ENCODE data around the gene B4GALNT3. TPM values are rescaled to one million over a fixed set of nuclear protein-coding genes. Genes with fewer than 3 reads are reported as not detected.

Gene B4GALNT3
- total RNA-seq, 2 experiments from 2014 or later: 3.4 to 5.4 TPM

DNA sequence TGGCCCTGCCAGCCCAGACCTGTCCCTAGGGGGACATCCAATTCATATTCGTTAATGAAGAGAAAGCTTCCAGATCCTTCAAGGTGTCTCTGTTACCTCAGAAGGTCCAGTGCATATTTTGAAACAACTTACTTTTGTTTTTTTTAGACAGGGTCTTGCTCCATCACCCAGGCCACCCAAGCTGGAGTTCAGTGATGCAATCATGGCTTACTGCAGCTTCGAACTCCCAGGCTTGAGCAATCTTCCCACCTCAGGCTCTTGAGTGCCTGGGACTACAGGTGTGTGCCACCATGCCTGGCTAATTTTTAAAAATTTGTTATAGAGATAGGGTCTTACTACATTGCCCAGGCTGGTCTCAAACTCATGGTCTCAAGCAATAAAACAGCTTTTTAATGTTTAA is 48.4 kb downstream of the B4GALNT3 start:
- Histone ChIP-seq H3K79me2 (ENCODE audit: insufficient read depth, low read depth, low read length) (no peaks in the 10 kb centered on the region), H3K4me2 (ENCODE audit: low read length) (0 out of 2 replicates have a peak overlapping the region, but pooled peaks have one; percentile 10), H3K4me3 (ENCODE audit: low read depth, low read length, poor library complexity, severe bottlenecking) (no peak overlapping the region), H3K9me3 (ENCODE audit: low read length) (no peaks in the 10 kb centered on the region), H3K9me2 (ENCODE audit: insufficient read depth, low read length) (no peaks in the 10 kb centered on the region), H4K20me1 (ENCODE audit: insufficient read depth, low read length) (no peaks in the 10 kb centered on the region), H3K4me1 (ENCODE audit: insufficient read depth, low read length, poor library complexity, severe bottlenecking) (peaks cover 52% of the 10 kb centered on the region), H3K36me3 (ENCODE audit: insufficient read depth, low read length) (no peaks in the 10 kb centered on the region), H3K27ac (ENCODE audit: low read depth, low read length, poor library complexity, severe bottlenecking) (peak overlapping the region; percentile 68), H2AFZ (ENCODE audit: low read length) (no peak overlapping the region)
- no TSS peak for BruUV-seq (replicated peaks)
- DNase-seq (ENCODE audit: low spot score): peak; percentile 22
- CTCF ChIA-PET (ENCODE audit: unreplicated experiment): no interaction called here
- TF ChIP-seq, protein P1, sequence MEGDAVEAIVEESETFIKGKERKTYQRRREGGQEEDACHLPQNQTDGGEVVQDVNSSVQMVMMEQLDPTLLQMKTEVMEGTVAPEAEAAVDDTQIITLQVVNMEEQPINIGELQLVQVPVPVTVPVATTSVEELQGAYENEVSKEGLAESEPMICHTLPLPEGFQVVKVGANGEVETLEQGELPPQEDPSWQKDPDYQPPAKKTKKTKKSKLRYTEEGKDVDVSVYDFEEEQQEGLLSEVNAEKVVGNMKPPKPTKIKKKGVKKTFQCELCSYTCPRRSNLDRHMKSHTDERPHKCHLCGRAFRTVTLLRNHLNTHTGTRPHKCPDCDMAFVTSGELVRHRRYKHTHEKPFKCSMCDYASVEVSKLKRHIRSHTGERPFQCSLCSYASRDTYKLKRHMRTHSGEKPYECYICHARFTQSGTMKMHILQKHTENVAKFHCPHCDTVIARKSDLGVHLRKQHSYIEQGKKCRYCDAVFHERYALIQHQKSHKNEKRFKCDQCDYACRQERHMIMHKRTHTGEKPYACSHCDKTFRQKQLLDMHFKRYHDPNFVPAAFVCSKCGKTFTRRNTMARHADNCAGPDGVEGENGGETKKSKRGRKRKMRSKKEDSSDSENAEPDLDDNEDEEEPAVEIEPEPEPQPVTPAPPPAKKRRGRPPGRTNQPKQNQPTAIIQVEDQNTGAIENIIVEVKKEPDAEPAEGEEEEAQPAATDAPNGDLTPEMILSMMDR (conservative IDR thresholded peaks at IDR 0.05; ENCODE audit: low read length): no peak
- no peak for TF ChIP-seq EZH2phosphoT487 (IDR thresholded peaks at IDR 0.05; ENCODE audit: borderline replicate concordance, low read depth, low read length)
- POLR2A ChIA-PET: interaction anchor here (1.2 to 1.3 kb wide), 3 partner anchors 11 to 28 kb away, joined by 3 to 4 read pairs (median 3); no protein-coding TSS in a partner anchor
- intact Hi-C loops (cut with micrococcal nuclease; ENCODE audit: unreplicated experiment): loop anchor here (2.0 kb wide), 1 partner anchor 39 kb away; no protein-coding TSS in a partner anchor

DNA sequence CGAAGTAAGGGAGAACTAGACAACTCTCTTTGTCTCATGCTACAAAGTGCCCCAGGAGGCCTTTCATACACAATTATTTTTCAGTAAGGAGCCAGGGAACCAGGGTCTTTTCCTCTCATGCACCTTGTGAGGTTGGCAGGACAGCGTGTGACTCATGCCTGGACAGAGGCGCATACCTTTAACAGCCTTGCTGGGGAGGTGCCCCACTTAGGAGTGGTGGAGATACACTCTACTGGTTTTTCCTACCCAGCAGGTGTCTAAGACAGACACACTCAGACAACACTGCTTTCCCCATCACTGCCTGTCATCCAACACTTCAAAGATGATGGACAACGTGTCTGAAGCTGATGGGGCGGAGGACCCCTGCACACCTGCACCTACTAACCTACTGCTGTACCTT is 49.1 kb downstream of the B4GALNT3 start:
- H4K20me1 ChIP-seq (ENCODE audit: insufficient read depth, low read length): no peaks in the 10 kb centered on the region
- H2AFZ ChIP-seq (ENCODE audit: low read length): peak overlapping the region; percentile 33; the same call in 1 of the 2 replicates
- H3K79me2 ChIP-seq (ENCODE audit: insufficient read depth, low read depth, low read length): no peaks in the 10 kb centered on the region
- H3K4me2 ChIP-seq (ENCODE audit: low read length): peak overlapping the region; percentile 69
- H3K9me2 ChIP-seq (ENCODE audit: insufficient read depth, low read length): no peaks in the 10 kb centered on the region
- ChIA-PET POLR2A (interaction anchor here (1.3 kb wide), 2 partner anchors 13 to 27 kb away, joined by 3 read pairs; no protein-coding TSS in a partner anchor), CTCF (ENCODE audit: unreplicated experiment) (interaction anchor here (0.6 kb wide), 1 partner anchor 19 kb away, joined by 3 read pairs; no protein-coding TSS in a partner anchor)
- H3K4me1 ChIP-seq (ENCODE audit: insufficient read depth, low read length, poor library complexity, severe bottlenecking): peaks cover 47% of the 10 kb centered on the region
- intact Hi-C loops (cut with micrococcal nuclease; ENCODE audit: unreplicated experiment): loop anchor here (2.0 kb wide), 1 partner anchor 38 kb away; no protein-coding TSS in a partner anchor
- peak; percentile 91 for DNase-seq (ENCODE audit: low spot score)
- no TSS peak for BruUV-seq (replicated peaks)
- no peaks in the 10 kb centered on the region for H3K9me3 ChIP-seq (ENCODE audit: low read length)
- H3K36me3 ChIP-seq (ENCODE audit: insufficient read depth, low read length): no peaks in the 10 kb centered on the region
- TF ChIP-seq, protein P1 (conservative IDR thresholded peaks at IDR 0.05; ENCODE audit: low read length): no peak
- TF ChIP-seq EZH2phosphoT487 (IDR thresholded peaks at IDR 0.05; ENCODE audit: borderline replicate concordance, low read depth, low read length): no peak
- peak overlapping the region; percentile 11 for H3K4me3 ChIP-seq (ENCODE audit: low read depth, low read length, poor library complexity, severe bottlenecking)
- peak overlapping the region; percentile 68 for H3K27ac ChIP-seq (ENCODE audit: low read depth, low read length, poor library complexity, severe bottlenecking)

DNA sequence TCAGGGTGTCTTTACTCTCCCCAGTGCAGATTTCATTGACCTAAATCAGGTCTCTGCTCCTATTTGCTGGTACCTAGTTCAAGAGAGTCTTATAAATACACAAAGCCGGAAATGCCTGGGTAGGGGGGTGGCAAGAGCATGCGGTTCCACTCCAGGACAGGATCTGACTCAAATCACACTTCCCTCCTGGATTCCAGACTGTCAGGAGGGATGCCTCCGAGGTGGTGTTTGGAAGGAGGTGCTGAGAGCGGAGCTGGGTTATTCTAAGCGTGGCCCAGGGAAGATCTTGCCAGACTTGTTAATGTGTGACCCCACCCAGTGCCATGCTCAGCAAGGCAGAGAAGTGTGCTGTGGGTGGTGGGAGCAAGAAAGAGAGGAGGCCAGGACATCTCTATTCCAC is 49.8 kb downstream of the B4GALNT3 start:
- Histone ChIP-seq H3K4me1 (ENCODE audit: insufficient read depth, low read length, poor library complexity, severe bottlenecking) (peaks cover 47% of the 10 kb centered on the region), H4K20me1 (ENCODE audit: insufficient read depth, low read length) (no peaks in the 10 kb centered on the region), H3K9me3 (ENCODE audit: low read length) (no peaks in the 10 kb centered on the region), H3K79me2 (ENCODE audit: insufficient read depth, low read depth, low read length) (no peaks in the 10 kb centered on the region), H2AFZ (ENCODE audit: low read length) (peak overlapping the region; percentile 33; the same call in 1 of the 2 replicates), H3K9me2 (ENCODE audit: insufficient read depth, low read length) (no peaks in the 10 kb centered on the region), H3K27ac (ENCODE audit: low read depth, low read length, poor library complexity, severe bottlenecking) (peak overlapping the region; percentile 68), H3K4me2 (ENCODE audit: low read length) (peak overlapping the region; percentile 69), H3K4me3 (ENCODE audit: low read depth, low read length, poor library complexity, severe bottlenecking) (peak overlapping the region; percentile 11), H3K36me3 (ENCODE audit: insufficient read depth, low read length) (no peaks in the 10 kb centered on the region)
- TF ChIP-seq EZH2phosphoT487 (IDR thresholded peaks at IDR 0.05; ENCODE audit: borderline replicate concordance, low read depth, low read length): no peak
- TF ChIP-seq, protein P1 (conservative IDR thresholded peaks at IDR 0.05; ENCODE audit: low read length): no peak
- POLR2A ChIA-PET: no interaction called here
- intact Hi-C loops (cut with micrococcal nuclease; ENCODE audit: unreplicated experiment): loop anchor here (2.0 kb wide), 1 partner anchor 37 kb away; no protein-coding TSS in a partner anchor
- no TSS peak for BruUV-seq (replicated peaks)
- DNase-seq (ENCODE audit: low spot score): peak; percentile 52
- CTCF ChIA-PET (ENCODE audit: unreplicated experiment): interaction anchor here (0.6 kb wide), 1 partner anchor 18 kb away, joined by 3 read pairs; no protein-coding TSS in a partner anchor

Data from OCI-LY7 (cell line).